H1 (cell line): ENCODE data around the gene TNFSF12. TPM values are rescaled to one million over a fixed set of nuclear protein-coding genes. Genes with fewer than 3 reads are reported as not detected.

Source experiments
- BACH1 ChIP-seq: IDR thresholded peaks from 2 replicates; pipeline ENCODE4 v1.6.1; 2012; ENCODE audit warnings: low read length, improper control_type of control experiment
- CBX5 ChIP-seq: fragments of 300-800, 300-1000 bp; sonication (generic); IDR thresholded peaks from 2 replicates; pipeline ENCODE4 v1.7.1; 2016; ENCODE audit warnings: antibody characterized with exemption, low read length, low read depth
- CEBPB ChIP-seq: IDR thresholded peaks from 2 replicates; pipeline ENCODE4 v1.6.1; 2012; ENCODE audit warnings: low read depth, low read length
- CHD2 ChIP-seq: IDR thresholded peaks from 2 replicates; pipeline ENCODE4 v1.6.1; 2012; ENCODE audit warnings: low read length, improper control_type of control experiment
- CREB1 ChIP-seq: IDR thresholded peaks from 2 replicates; pipeline ENCODE4 v1.6.1; 2012; ENCODE audit warnings: inconsistent platforms
- CTCF ChIP-seq, 3 experiments: IDR thresholded peaks; 1 replicate in 2 of 3; 2 replicates in 1 of 3; pipeline versions ENCODE4 v1.5.1 to v1.6.1; 2011; ENCODE audit warnings: low read length in 3 of 3, mild to moderate bottlenecking in 3 of 3, inconsistent platforms in 2 of 3, low read depth in 1 of 3, moderate library complexity in 1 of 3; ENCODE audit not compliant: insufficient read depth in 1 of 3; ENCODE audit errors: control extremely low read depth in 1 of 3
- EP300 ChIP-seq, 2 experiments: IDR thresholded peaks; 1 replicate in 1 of 2; 2 replicates in 1 of 2; pipeline ENCODE4 v1.6.1; 2011 to 2012; ENCODE audit warnings: low read depth in 2 of 2, low read length in 2 of 2, mild to moderate bottlenecking in 2 of 2, borderline replicate concordance in 1 of 2, inconsistent platforms in 1 of 2, moderate library complexity in 1 of 2
- EZH2 ChIP-seq: fragments of 200-600 bp; sonication (generic); IDR thresholded peaks from 2 replicates; pipeline ENCODE4 v1.7.1; 2012; ENCODE audit warnings: low read depth, mild to moderate bottlenecking, moderate library complexity, low read length, inconsistent platforms; ENCODE audit not compliant: severe bottlenecking
- GTF2F1 ChIP-seq: IDR thresholded peaks from 2 replicates; pipeline ENCODE4 v1.6.1; 2012; ENCODE audit warnings: low read depth, low read length, improper control_type of control experiment, borderline replicate concordance
- HDAC2 ChIP-seq, 2 experiments: fragments of 300-600 bp in 1 of 2; sonication (generic) in 1 of 2; IDR thresholded peaks; 2 replicates each; pipeline ENCODE4 v1.6.1; 2011 to 2012; ENCODE audit warnings: low read depth in 2 of 2, low read length in 2 of 2, mild to moderate bottlenecking in 2 of 2, moderate library complexity in 2 of 2, borderline replicate concordance in 1 of 2, inconsistent platforms in 1 of 2
- KDM1A ChIP-seq: fragments of 200-600, 300-600 bp; sonication (generic); IDR thresholded peaks from 2 replicates; pipeline ENCODE4 v1.7.1; 2016; ENCODE audit warnings: mild to moderate bottlenecking, low read length, borderline replicate concordance
- KDM4A ChIP-seq: IDR thresholded peaks from one replicate; pipeline ENCODE4 v1.7.1; 2012; ENCODE audit warnings: low read depth, mild to moderate bottlenecking, moderate library complexity, low read length, inconsistent platforms; ENCODE audit not compliant: severe bottlenecking
- KDM5A ChIP-seq: fragments of 200-600 bp; IDR thresholded peaks from 2 replicates; pipeline ENCODE4 v1.7.1; 2012; ENCODE audit warnings: mild to moderate bottlenecking, low read length, inconsistent platforms, mixed read lengths
- NANOG ChIP-seq: IDR thresholded peaks from 2 replicates; pipeline ENCODE4 v1.6.1; 2011; ENCODE audit warnings: low read length, low read depth, mild to moderate bottlenecking, inconsistent platforms; ENCODE audit not compliant: insufficient read depth, poor library complexity, severe bottlenecking
- PHF8 ChIP-seq: fragments of 200-600 bp; sonication (generic); conservative IDR thresholded peaks from 2 replicates; pipeline ENCODE4 v1.7.1; 2012; ENCODE audit warnings: low read depth, mild to moderate bottlenecking, inconsistent platforms, low read length, moderate library complexity
- POLR2AphosphoS5 ChIP-seq: IDR thresholded peaks from 2 replicates; pipeline ENCODE4 v1.6.1; 2011; ENCODE audit warnings: low read depth, low read length
- POU5F1 ChIP-seq: IDR thresholded peaks from 2 replicates; pipeline ENCODE4 v1.6.1; 2011; ENCODE audit warnings: low read depth, mild to moderate bottlenecking, low read length, moderate library complexity
- RNF2 ChIP-seq: fragments of 200-900, 300-1000 bp; sonication (generic); IDR thresholded peaks from 2 replicates; pipeline ENCODE4 v1.7.1; 2016; ENCODE audit warnings: borderline replicate concordance, low read depth, mild to moderate bottlenecking, antibody characterized with exemption, low read length; ENCODE audit not compliant: poor library complexity, severe bottlenecking; ENCODE audit errors: missing control alignments
- SAP30 ChIP-seq: fragments of 300-600 bp; sonication (generic); IDR thresholded peaks from 2 replicates; pipeline ENCODE4 v1.7.1; 2012; ENCODE audit warnings: low read length, moderate library complexity, mild to moderate bottlenecking, inconsistent platforms; ENCODE audit not compliant: insufficient read depth, insufficient replicate concordance
- SP1 ChIP-seq: IDR thresholded peaks from 2 replicates; pipeline ENCODE4 v1.6.1; 2011; ENCODE audit warnings: low read depth, low read length
- SP4 ChIP-seq: IDR thresholded peaks from 2 replicates; pipeline ENCODE4 v1.6.1; 2012; ENCODE audit warnings: low read length, inconsistent platforms
- polyA plus RNA-seq, 7 experiments: library from polyadenylated mRNA; depleted of rRNA in 3 of 7; stranded (reverse) in 5 of 7; unstranded in 2 of 7; fragments of >200 nt in 5 of 7; fragments of 200-250 nt in 2 of 7; gene quantifications; 1 replicate in 5 of 7; 2 replicates in 1 of 7; 4 replicates in 1 of 7; pipeline versions ENCODE4 v1.2.1 to v1.2.3, GENCODE V29; 2011 to 2013; ENCODE audit warnings: missing spikeins in 2 of 7, mixed read lengths in 2 of 7
- total RNA-seq: library from RNA; stranded (reverse); fragmentation: NEBNext Ultra II Directional; extraction: Animal tissue kit (Norgen Biotek cat#: 25700); gene quantifications from 2 replicates; pipeline ENCODE4 v1.2.1, GENCODE V29; 2021

Gene TNFSF12
- total and polyA plus RNA-seq, 2 of the 8 experiments (the other 6 are each of a cell fraction or from before 2014, with no cell fraction given), result 7.2 to 9.6 TPM

- TF ChIP-seq SP1, result no peak
- no peak for TF ChIP-seq SAP30
- TF ChIP-seq KDM1A, result no peak
- no peak for TF ChIP-seq CTCF (IDR thresholded peaks at IDR 0.05; ENCODE audit: control extremely low read depth in 1 of 3, insufficient read depth in 1 of 3, low read depth in 1 of 3, low read length in 3 of 3)
- TF ChIP-seq EP300 (IDR thresholded peaks at IDR 0.05; ENCODE audit: borderline replicate concordance in 1 of 2, low read depth in 2 of 2, low read length in 2 of 2), result no peak
- TF ChIP-seq CREB1, result no peak; the same call in 1 of the 2 replicates
- TF ChIP-seq BACH1, result no peak
- peak; percentile 8 for TF ChIP-seq CHD2
- peak; percentile 28; the same call in 1 of the 2 replicates for TF ChIP-seq SP4
- no peak for TF ChIP-seq NANOG
- TF ChIP-seq POLR2AphosphoS5, result peak; percentile 100
- TF ChIP-seq EZH2, result no peak
- TF ChIP-seq PHF8, result no peak
- TF ChIP-seq KDM4A, result no peak
- TF ChIP-seq HDAC2 (IDR thresholded peaks at IDR 0.05; ENCODE audit: borderline replicate concordance in 1 of 2, low read depth in 2 of 2, low read length in 2 of 2), result no peak
- TF ChIP-seq CBX5, result no peak
- no peak for TF ChIP-seq GTF2F1
- TF ChIP-seq POU5F1, result no peak
- no peak for TF ChIP-seq KDM5A
- no peak; the same call in 1 of the 2 replicates for TF ChIP-seq CEBPB
- TF ChIP-seq RNF2, result no peak
Measured at GRCh38 chr17:7579001-7579833, 30.4 kb downstream of the TNFSF12 start, which contains the start of gene CD68 (continued).
